ENCODE data around the gene CCL14.
A peak's percentile ranks its signal among the peaks of the same experiment; 100 is the strongest.
"Not testable (repeated sequence)": the region's sequence is repeated elsewhere in the genome, so short reads cannot be mapped to it uniquely, and the experiment has no call there.

The CCL14 gene

GRCh38 chr17:35998018-35998545, 11.6 kb upstream of the CCL14 start:
- H3K4me3 ChIP-seq (ENCODE audit: low read length) = no peak overlapping the region
- no peak for DNase-seq (ENCODE audit: low read depth, low spot score)

- H3K4me3 ChIP-seq (ENCODE audit: low read length); DNase-seq (ENCODE audit: low read depth, low spot score): not testable (repeated sequence)
These were observed 8.8 kb upstream of the CCL14 start for GRCh38 chr17:35995346-35995745.

GRCh38 chr17:35991075-35991474, 4.5 kb upstream of the CCL14 start:
- DNase-seq (ENCODE audit: low read depth, low spot score) = no peak

GRCh38 chr17:35988164-35988563, 1.6 kb upstream of the CCL14 start:
- no peak for DNase-seq (ENCODE audit: low read depth, low spot score)
- no peak overlapping the region for H3K4me3 ChIP-seq (ENCODE audit: low read length)

More at GRCh38 chr17:35991075-35991474, 4.5 kb upstream of the CCL14 start:
- no peak overlapping the region for H3K4me3 ChIP-seq (ENCODE audit: low read length)

GRCh38 chr17:35984140-35984539, 2.4 kb downstream of the CCL14 start:
- no peak overlapping the region for H3K4me3 ChIP-seq (ENCODE audit: low read length)
- no peak for DNase-seq (ENCODE audit: low read depth, low spot score)

GRCh38 chr17:35982409-35983191, 3.9 kb downstream of the CCL14 start:
- no peak for DNase-seq (ENCODE audit: low read depth, low spot score)
- no peak overlapping the region for H3K4me3 ChIP-seq (ENCODE audit: low read length)

GRCh38 chr17:35981908-35982330, 4.6 kb downstream of the CCL14 start:
- DNase-seq (ENCODE audit: low read depth, low spot score) = no peak
- H3K4me3 ChIP-seq (ENCODE audit: low read length) = no peak overlapping the region

GRCh38 chr17:35981246-35981645, 5.3 kb downstream of the CCL14 start, which contains the start of gene CCL16:
Gene CCL16 (minus strand): TSS chr17:35981497. CDS start chr17:35981420, 77 bp downstream.
- no peak within 1 kb of the TSS for H3K4me3 ChIP-seq (ENCODE audit: low read length)
- no peak for DNase-seq (ENCODE audit: low read depth, low spot score)

- no peak for DNase-seq (ENCODE audit: low read depth, low spot score)
- no peak overlapping the region for H3K4me3 ChIP-seq (ENCODE audit: low read length)
These were observed 8.2 kb downstream of the CCL14 start for GRCh38 chr17:35978346-35978745.

- no peak for DNase-seq (ENCODE audit: low read depth, low spot score)
- H3K4me3 ChIP-seq (ENCODE audit: low read length) = no peak overlapping the region
These were observed 9.0 kb downstream of the CCL14 start for GRCh38 chr17:35977509-35977908.

GRCh38 chr17:35973333-35974260, 12.9 kb downstream of the CCL14 start:
- H3K4me3 ChIP-seq (ENCODE audit: low read length) = no peak overlapping the region
- no peak for DNase-seq (ENCODE audit: low read depth, low spot score)

- no peak overlapping the region for H3K4me3 ChIP-seq (ENCODE audit: low read length)
- DNase-seq (ENCODE audit: low read depth, low spot score) = no peak
These were observed 13.6 kb downstream of the CCL14 start for GRCh38 chr17:35972945-35973332.

GRCh38 chr17:35972535-35972934, 14.0 kb downstream of the CCL14 start:
- H3K4me3 ChIP-seq (ENCODE audit: low read length) = no peak overlapping the region
- DNase-seq (ENCODE audit: low read depth, low spot score) = no peak

GRCh38 chr17:35972066-35972465, 14.5 kb downstream of the CCL14 start:
- DNase-seq (ENCODE audit: low read depth, low spot score) = no peak
- H3K4me3 ChIP-seq (ENCODE audit: low read length) = no peak overlapping the region

- peak; percentile 71 for DNase-seq (ENCODE audit: low read depth, low spot score)
- no peak overlapping the region for H3K4me3 ChIP-seq (ENCODE audit: low read length)
These were observed 16.8 kb downstream of the CCL14 start for GRCh38 chr17:35969558-35970380.

- H3K4me3 ChIP-seq (ENCODE audit: low read length) = no peak overlapping the region
- DNase-seq (ENCODE audit: low read depth, low spot score) = no peak
These were observed 17.9 kb downstream of the CCL14 start for GRCh38 chr17:35968520-35969054.

- no peak overlapping the region for H3K4me3 ChIP-seq (ENCODE audit: low read length)
- no peak for DNase-seq (ENCODE audit: low read depth, low spot score)
These were observed 21.3 kb downstream of the CCL14 start for GRCh38 chr17:35965272-35965671.

- H3K4me3 ChIP-seq (ENCODE audit: low read length) = no peak overlapping the region
These were observed 22.9 kb downstream of the CCL14 start for GRCh38 chr17:35963663-35964062.

GRCh38 chr17:35953720-35954119, 32.8 kb downstream of the CCL14 start:
- DNase-seq (ENCODE audit: low read depth, low spot score) = no peak
- no peak overlapping the region for H3K4me3 ChIP-seq (ENCODE audit: low read length)

More at GRCh38 chr17:35963663-35964062, 22.9 kb downstream of the CCL14 start:
- DNase-seq (ENCODE audit: low read depth, low spot score) = no peak
